GM18868 (cell line): ENCODE measurements around the gene NTM.

Experiments used
- ATAC-seq: cut with Tn5 transposase; IDR thresholded peaks from one replicate; pipeline ENCODE4 v1.9.1; 2021; ENCODE audit warnings: mild to moderate bottlenecking, moderate library complexity; ENCODE audit not compliant: unreplicated experiment

NTM gene

DNA sequence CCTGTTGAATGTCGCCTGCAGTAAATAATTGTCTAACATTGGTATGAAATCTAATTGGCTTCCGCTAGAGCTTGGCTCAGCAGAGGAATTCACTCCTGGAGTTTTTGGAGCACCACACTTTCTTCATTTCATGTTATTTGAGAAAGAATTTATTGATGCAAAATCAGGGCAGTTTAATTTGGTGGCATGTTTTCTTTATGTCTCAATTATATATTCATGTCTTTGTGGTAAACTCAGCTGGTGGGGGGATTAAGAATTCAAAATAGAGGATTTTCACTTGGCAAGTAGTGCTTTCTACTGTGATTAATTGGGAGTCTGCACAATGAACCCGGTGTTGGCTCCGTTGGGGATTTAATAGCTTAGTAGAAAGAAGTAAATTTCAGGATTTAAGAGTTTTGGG is 784.4 kb downstream of the NTM start:
- ATAC-seq: no peak

DNA sequence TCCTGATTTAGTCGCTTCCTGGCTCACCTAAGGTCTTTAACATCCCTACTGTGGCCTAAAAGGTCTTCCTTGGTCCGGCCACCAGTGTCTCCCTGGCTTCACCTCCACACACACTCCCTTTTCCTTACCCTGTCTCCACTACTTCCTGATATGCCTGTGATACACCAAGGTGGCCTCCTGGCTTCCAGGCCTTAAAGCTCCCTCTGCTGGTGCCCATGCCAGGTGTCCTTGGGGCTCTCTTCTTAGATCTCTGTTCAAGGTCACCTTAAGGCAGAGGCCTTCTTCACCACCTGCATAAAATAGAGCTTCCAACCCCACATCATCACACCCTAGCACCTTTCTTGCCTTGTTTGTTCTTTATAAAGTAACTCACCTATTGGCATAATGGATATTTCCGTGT is 787.7 kb downstream of the NTM start:
- ATAC-seq: no peak

DNA sequence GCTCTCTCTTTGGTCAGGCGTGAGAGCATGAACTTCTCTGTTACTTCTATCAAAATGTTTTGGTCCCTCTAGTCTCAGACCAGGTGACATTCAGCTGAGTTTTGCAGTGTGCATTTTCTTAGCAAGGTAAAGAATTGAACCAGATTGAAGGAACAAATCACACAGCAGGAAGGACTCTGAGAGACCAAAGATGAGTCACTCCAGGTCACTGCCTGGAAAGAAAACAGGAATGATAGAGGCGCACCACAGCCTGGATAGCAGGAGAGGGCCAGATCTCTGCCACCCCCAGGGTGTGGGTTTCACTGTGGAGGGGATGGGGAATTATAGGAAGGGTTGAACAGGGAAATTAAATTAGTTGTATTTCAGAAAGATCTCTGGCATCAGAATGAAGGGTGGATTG is 788.3 kb downstream of the NTM start:
- no peak for ATAC-seq

DNA sequence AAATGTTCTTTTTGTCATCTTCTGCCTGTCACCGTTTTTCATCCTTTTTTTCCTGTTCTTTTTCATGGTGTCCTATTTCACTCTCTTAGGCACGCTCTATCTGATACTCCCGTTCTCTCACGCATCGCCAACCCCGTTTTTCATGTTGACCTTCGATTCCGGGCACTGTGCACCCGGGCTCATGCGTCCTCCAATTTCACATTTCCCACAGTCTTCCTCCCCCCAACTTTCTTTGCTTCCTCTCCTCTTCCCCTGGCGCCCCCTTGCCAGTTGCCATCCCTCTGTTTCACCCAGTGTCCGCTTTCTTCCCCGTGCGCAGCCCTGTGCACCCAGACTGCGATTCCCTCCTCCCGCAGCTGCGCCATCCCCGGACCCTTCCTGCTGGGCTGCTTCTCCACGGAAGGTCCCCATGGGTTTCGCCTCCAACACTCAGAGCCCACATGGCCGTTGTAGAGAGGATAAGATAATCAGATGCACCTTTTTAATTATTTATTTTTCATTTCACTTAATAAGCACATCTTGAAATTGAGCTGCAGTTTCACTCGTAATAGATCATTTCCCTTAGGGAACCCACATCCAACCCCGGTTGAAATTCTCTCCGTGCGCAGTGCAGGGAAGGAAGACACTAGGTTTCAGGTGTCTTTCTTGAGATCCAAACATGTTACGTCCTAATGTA is 791.1 kb downstream of the NTM start:
- no peak for ATAC-seq

DNA sequence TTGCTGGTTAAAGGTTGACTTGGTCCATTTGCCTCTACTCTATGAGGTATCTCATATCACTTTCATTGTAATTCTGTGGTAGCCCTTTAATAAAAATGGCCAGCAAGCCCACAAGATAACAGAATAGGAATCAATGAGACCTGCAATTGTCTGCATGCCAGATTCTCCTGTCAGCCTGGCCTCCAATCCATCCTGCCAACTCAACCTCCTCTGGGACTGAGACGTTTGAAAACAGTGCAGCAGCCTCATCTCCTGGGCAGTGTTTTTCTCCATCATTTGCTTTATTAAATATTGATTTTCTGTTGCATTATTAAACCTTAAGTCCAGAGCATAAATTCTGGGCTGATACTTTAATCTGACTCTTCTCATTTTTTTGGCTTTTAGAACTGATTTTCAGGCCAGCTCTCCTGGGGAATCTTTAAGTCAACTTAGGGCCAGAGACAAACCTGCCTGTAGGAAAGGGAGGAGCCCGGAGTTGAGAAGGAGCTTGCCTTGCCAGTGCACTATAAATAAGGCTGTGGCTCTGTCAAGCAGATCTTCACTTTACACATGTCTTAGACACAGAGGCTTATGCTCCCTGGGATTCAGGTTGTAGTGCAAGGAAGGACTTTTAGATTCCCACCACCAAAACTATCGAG is 798.0 kb downstream of the NTM start:
- no peak for ATAC-seq

DNA sequence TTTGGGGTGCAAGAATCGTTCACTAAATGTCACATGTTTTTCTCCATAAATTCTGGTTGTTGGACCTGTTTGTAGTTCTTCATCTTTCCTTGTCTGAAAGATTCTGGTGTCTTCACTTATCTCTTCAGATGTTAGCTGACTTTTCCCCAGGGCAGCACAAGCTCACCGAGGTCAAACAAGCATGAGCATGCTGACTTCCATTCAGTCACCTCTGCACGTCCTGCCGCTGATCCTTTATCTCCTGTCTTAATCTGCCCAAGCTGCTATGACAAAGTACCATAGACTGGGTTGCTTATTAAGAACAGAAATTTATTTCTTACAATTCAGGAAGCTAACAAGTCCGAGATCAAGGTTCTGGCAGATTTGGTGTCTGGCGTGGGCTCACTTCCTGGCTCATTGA is 800.6 kb downstream of the NTM start:
- no peak for ATAC-seq

DNA sequence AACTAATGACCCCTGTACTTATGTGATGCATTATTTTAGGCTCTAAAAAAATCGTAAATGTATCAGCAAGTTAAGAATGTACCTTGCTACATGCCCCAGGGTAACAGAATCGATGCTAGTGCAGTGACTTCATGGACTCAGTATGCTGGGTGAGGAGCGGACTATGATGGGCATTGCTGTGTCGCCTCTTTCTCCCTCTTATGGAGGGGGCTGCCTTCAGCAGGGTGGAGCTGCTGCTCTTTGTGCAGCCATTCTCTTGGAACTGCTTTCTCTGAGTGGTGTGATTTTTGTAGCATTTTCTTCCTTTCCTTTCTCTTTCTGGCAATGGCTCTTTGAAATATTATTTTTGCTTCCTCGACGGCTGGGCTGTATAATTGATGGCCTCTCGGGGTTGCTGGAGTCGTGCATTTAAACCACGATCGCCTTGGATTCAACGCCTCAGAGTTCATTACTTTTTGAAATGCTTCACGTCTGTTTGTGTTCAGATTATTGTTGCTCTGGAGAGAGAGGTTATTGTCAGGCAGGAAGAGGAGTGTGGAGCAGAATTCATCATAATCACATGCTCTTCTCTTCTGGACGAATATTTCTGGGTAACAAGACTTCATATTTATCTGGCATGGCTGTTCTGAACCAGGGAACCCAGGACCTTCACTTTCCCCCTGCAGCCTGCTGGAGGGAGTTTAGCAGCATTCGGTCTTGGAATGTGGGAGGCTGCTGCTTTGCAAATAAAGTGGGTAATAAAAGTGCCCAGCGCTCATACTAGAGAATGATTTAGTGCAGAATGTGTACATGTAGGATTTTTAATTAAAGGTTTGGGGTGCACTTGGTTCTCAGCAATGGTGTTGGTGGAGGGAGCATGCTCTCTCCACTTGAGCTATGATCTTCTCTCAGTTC is 804.2 kb downstream of the NTM start:
- ATAC-seq: no peak

DNA sequence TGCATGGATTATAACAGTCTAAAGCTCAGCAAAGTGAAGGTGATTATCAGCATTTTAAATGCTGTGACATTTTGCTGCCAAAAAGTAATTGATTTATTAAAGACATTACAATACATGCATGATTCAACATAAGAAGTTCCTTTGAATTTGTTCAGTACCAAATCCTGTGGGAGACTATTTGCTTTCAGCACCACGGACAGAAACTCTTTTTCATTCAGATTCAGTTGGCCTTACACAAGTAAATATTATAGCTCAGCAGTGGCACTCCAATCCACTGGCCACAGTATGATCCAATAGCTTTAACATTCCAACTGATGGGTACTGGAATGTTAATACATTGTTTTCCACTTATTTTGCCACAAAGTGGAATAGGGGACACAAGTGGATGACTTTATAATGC is 806.7 kb downstream of the NTM start:
- ATAC-seq: no peak

DNA sequence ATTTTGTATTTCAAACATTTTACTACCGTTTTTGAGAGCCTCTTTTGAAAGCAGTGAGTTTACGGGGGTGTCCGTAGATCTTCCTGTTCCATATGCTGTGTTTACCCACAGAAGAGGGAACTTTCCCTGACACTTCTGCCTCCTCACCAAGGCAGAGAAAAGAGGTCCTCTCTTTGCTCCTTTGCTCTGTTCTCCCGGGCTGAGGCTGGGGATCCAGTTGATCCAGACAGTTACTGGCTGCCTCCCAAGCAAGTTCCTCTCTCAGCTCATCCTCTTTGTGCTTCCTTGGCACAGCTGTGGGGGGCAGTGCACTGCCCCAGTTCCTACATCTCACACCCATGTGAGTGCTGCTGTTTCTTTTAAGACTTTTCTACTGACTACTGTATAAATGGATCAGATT is 813.7 kb downstream of the NTM start:
- ATAC-seq: no peak

DNA sequence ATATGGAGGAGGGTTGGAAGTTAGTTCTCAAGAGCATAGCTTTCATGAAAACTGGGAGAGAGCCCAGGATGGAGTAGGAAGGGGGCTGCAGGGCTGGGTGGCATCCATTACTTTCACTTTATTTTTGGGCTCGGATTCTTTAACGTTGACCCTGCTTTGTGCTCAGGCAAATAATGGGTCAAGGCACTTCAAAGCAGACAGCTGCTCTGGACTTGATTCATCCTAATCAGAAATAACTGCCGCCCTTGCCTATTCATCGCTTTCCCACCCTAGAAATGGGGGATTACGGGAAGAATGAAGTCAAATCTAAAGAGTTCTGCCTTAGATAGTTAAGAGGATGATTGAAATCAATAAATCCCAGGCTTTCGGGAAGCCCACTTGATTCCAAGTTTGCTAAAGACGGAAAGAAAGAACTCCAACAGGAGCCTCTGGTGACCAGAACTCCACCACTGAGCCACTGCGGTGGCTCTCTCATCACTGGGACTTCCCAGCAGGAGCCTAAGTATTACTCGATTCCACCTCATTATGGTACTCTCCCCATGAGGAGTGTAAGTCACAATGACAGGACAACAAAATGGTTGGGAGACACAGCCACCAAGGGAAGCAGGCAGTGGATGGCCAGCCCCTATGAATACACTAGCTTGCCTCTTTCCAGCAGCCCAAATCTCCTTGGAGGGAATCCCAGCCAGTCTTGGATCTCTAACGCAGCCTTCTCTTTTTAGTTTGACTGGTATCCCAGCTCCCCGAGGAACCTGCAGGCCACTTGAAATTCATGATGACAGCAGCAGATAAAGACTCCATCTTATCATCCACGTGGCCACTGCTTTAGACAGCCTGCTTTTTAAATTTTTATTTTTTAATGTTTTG is 815.5 kb downstream of the NTM start:
- ATAC-seq: no peak

DNA sequence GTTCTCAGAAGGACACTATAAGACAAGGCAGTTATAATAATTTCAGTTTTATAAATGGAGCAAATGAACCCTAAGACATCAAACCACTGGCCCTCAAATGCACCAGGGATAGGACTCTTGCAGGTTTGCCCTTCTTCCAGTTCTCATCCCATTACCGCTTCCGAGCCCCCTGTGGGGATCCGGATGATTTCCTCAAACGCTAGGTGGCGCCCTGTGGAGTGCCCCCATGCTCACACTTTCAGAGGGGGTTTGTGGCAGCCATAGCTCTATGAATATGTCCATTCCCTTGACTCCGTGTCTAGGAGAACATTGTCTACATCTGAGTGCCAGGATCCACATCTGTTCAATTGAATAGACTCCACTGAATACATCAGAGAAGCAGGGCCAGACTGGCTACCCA is 816.3 kb downstream of the NTM start:
- no peak for ATAC-seq

DNA sequence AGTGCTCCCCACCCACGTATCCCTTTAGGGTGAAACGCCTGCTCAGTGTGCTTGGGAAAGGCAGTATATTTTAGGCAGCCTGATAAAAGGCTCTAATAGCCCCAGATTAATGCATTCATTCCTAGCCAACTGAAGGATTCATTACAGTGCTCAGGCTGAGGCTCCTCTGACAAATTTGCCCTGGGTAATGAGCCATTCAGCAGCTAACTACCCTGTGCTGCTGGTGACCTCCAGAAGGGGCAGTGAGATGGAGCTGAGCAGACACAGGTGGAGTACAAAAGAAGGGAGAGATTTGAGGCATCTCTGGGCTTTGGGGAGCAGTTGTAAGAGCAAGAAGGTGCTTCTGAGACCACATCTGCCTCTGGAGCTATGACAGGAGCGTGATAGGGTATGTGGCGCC is 817.0 kb downstream of the NTM start:
- ATAC-seq: no peak

DNA sequence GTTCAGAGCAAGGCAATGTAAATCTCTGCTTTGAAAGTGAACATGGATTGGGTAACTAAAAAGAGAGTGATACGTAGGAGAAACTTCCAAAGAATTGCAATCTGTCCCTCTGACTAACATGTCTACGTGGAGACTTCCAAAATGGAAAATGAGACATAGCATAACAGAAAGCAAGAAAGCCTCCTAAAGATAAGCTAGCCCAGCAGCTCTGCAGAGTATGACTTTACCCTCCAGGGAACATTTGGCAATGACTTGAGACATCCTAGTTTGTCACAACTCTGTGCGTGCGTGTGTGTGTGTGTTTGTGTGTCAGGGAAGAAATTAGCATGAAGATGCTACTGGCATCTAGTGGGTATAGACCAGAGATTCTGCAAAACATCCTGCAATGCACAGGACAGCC is 817.4 kb downstream of the NTM start:
- ATAC-seq: no peak

DNA sequence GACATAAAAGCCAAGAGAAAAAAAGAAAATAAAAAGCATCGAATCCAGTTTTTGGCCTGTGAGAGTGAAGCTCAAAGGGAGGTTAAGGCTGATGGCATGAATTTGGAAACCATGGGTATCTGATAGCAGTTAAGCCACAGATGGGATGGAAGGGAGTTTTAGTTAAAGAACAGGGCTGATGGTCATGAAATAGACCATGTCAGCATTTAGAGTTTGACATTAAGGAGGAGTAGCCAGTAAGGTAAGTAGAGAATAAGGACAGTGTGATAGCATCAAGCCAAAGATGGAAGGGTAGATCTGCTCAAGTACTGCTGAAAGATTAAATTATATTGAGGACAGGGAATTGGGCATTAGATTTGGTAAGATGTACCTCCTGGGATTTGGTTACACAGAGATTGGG is 826.5 kb downstream of the NTM start:
- ATAC-seq: no peak

DNA sequence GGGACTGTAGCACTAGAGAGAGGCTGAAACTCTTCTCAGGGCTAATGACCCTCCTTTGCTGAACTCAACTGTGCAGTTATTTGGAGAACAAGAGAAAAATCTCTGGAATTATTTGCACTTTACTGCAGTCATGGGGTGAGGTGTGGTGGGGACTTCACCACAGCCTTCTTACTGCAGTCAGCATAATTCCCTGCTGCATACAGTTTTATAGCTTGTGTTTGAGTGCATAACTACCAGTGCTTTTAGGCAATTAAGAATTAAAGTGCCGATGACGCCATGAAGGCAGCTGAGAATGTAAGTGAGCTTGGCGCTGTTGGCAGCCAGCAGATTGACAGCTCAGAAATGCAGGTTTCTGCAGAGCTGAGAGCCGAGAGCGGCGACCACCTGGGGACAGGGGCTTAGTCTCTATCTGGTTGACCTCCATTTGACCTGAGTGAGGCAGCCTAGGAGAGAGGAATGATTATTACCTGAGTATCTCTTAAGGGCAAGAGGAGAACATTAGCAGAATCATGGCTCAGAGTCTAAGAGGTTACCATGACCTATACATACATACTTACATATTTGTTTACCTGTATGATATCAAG is 830.0 kb downstream of the NTM start:
- no peak for ATAC-seq

DNA sequence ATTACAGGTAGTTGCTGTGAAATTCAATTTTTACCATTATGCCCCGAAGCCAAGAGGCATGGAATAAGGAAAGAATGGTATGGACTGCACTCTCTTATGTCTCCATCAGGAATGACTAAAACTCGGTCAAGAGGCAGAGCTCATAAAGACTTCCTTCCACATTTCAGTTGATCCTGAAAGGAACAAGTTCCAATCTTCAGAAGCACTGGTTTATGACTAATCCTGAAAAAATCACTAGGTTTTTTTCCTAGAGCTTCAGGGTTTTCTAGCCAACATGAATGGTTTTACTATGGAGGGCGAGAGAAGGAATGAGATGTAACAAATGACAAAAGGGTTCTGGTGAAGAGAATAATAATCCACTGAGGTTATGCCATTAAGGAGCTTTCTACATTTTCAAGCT is 832.2 kb downstream of the NTM start:
- no peak for ATAC-seq

DNA sequence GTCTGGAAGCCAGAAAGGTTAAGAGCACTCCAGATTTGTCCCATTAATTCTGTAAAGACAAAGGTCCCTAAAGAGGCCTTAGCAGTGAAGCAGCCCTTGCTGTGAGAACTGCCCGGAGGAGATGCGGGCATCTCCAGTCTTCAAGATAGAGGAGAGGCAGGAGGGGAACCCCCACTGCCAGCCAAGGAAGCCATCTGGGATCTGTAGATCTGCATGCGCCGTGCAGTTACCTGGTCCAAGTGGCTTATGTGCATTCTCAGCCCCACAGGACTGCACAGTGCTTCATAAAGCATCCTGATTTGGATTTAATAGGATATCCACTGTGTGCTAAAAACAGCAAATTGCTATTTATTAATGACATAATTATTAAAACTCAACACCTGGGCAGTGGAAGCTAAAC is 834.6 kb downstream of the NTM start:
- ATAC-seq: no peak

DNA sequence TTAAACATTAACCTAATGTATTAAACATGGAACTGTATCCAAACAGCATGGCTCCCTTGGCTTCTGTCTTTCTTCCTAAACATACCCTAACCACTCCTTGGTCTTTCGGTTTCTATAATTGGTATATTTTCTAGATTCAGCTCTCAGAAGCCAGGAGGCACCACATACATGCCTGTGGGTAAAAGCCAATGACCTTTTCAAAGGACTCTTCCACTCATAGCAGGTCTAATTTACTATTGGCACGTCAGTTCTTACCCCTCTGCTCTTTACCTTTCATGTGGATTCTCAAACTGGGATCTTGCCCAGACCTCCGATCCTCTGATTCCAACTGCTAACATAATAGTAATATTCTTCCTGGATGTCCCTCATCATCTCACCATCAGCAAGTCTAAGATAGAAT is 835.1 kb downstream of the NTM start:
- ATAC-seq: no peak

DNA sequence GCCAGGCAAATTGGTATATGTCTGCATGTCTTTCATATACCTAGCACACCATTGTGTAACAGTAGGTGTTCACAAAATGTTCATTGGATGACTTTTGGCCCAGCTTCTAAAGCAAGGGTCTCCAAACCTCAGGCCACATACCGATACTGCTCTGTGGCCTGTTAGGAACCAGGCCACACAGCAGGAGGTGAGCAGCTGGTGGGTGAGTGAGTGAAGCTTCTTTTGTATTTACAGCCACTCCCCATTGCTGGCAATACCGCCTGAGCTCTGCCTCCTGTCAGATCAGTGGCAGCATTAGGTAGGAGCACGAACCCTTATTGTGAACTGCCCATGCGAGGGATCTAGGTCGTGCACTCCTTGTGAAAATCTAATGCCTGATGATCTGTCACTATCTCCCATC is 836.6 kb downstream of the NTM start:
- no peak for ATAC-seq

DNA sequence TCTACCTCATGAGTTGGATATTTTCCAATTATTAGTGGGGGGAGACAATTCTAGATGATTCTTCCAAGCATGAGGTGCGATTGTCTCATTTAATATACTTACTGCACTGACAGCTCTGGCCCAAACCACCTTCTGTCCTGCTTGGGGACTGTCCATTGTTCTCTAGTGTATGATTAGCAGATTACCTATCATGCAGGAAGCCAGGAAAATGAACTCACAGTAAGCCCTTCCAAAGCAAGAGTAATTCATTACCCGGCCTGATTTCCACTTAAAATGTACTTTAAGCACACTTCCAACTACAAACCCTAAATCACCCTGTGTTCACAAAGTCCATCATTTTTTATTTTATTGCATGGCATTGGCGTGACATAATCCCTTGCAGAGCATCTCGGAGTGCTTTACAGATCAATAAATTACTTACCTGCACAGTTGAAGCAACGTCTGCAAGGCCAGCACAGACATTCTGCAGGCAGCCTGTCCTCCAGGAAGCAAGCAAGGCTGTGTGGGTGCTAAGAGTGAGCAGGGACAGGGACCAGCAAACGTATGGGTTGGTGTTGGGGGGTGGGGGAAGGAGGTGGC is 838.2 kb downstream of the NTM start:
- no peak for ATAC-seq
